Measurements from ENCODE around the gene LRRC27.

LRRC27 gene

GRCh38 chr10:132393695-132394181 lies 61.7 kb downstream of the LRRC27 start:
- no peak for DNase-seq (ENCODE audit: low read depth, low spot score)
- H3K4me3 ChIP-seq (ENCODE audit: low read length): no peak overlapping the region

- DNase-seq (ENCODE audit: low read depth, low spot score): no peak
- no peak overlapping the region for H3K4me3 ChIP-seq (ENCODE audit: low read length)
These were observed 62.3 kb downstream of the LRRC27 start for GRCh38 chr10:132394201-132394811.

DNA sequence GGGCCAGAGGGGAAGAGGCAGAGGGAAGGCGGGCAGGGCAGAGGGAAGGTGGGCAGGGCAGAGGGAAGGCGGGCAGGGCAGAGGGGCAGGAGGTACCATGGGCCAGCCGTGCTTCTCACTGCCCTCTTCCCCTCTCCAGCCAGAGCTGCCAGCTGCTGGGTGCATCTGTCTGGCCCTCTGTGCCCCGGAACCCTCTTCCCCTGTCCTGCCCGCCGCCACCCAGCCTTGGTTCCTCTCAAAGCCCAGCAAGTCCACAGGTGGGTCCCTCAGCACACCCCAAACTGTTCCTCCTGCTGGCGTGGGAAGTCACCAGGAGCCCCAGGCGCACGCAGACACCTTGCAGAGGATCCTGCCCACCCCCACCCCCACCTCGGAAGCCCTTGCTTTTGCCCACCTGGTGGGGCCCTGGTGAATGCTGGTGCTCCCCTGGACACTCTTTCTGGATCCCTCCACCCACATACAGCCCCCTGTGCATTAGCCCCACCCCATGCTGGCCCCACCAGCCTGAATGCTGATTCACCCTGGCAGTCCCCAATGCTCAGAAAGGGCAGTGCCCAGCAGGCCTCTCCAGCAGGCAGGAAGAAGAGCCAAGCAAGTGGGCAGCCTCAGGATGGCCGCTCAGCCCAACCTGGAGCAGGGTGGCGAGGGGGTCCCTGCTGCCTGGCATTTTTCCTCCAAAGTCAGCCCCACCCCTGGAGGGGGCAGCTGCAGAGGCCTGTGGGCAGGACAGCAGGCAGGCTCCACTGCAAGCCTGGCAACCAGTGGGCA lies 63.1 kb downstream of the LRRC27 start:
- DNase-seq (ENCODE audit: low read depth, low spot score): no peak
- H3K4me3 ChIP-seq (ENCODE audit: low read length): no peak overlapping the region

DNA sequence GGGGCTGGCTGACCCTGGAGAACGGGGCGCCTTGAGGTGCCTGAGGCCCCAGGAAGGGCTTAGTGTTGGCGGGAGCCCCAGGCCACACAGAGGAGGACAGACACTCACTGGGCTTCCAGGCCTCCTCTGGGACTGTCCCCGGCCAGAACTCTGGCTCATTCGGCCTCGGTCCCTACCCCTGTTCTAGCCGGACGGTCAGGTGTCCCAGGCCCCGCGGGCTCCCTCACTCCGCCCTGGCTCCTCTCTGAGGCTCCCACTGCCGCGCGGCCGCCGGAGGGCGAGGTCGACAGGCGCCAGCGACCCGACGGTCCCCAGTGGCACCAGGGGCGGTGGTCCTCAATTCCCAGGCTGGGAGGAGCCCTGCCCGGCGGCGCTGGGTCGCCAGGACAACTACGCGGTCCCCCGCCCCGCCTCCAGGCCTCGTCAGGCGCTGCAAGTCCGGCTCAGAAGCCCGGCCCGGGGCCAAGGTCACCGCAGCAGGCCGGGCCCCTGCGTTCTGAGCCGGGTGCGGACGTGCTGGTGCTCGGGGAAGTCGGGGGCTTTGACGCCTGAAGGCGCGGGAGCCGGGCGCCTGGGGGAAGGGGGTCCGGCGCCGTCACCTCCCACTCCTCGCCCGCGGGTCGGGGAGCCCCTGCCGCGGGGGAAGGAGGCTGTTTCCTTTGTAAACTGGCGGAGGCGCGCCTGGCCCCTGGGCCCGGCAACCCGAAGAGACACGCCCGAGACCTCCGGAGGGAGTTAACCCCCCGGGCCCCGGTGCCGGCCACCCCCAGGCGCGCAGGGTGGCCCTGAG lies 63.9 kb downstream of the LRRC27 start:
- H3K4me3 ChIP-seq (ENCODE audit: low read length): peak overlapping the region; percentile 38
- DNase-seq (ENCODE audit: low read depth, low spot score): no peak

GRCh38 chr10:132396494-132397035 lies 64.6 kb downstream of the LRRC27 start:
- no peak for DNase-seq (ENCODE audit: low read depth, low spot score)
- H3K4me3 ChIP-seq (ENCODE audit: low read length): peak overlapping the region; percentile 38

GRCh38 chr10:132397036-132397541 lies 65.1 kb downstream of the LRRC27 start, which contains the start of gene PWWP2B:
Gene PWWP2B, plus strand, starts transcription at chr10:132397200. Its CDS starts 27 bp downstream, at chr10:132397227.
- DNase-seq (ENCODE audit: low read depth, low spot score): no peak

GRCh38 chr10:132397671-132398565 lies 65.9 kb downstream of the LRRC27 start:
- peak overlapping the region; percentile 65 for H3K4me3 ChIP-seq (ENCODE audit: low read length)
- peak; percentile 17 for DNase-seq (ENCODE audit: low read depth, low spot score)

More at GRCh38 chr10:132397036-132397541, 65.1 kb downstream of the LRRC27 start, which contains the start of gene PWWP2B:
- H3K4me3 ChIP-seq (ENCODE audit: low read length): peak within 1 kb of the TSS; percentile 65

GRCh38 chr10:132398566-132398991 lies 66.6 kb downstream of the LRRC27 start:
- no peak for DNase-seq (ENCODE audit: low read depth, low spot score)
- no peak overlapping the region for H3K4me3 ChIP-seq (ENCODE audit: low read length)

GRCh38 chr10:132399117-132400035 lies 67.4 kb downstream of the LRRC27 start:
- DNase-seq (ENCODE audit: low read depth, low spot score): no peak
- no peak overlapping the region for H3K4me3 ChIP-seq (ENCODE audit: low read length)

- no peak overlapping the region for H3K4me3 ChIP-seq (ENCODE audit: low read length)
- no peak for DNase-seq (ENCODE audit: low read depth, low spot score)
These were observed 68.1 kb downstream of the LRRC27 start for GRCh38 chr10:132400041-132400546.

DNA sequence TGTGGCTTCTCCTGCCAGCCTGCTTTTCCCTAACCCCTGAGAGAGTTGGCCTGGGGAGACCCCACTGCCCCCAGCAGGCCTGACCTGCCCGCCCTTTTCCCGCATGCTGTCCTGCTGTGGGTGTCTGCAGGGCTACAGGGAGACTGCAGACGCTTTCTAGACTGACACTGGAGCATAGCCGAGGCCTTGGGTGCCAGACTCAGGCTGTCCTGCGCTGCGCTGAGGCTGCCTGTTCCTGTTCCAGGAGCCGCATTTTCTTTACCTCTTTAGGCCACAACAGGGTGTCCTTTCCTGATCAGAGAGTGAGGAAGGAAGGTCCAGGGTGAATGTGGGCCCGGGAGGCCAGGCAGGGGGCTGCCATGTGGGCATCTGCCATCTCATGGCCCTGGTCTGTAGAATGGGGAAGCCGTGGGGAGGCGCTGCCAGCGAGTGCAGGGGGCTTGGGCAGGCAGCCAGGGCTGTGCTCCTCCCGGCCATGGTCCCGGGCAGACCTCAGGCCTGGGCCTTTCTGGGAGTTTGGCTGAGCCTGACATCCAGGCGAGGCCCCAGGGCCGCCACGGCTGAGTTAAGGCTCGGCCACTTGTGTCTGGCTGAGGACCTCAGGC lies 68.7 kb downstream of the LRRC27 start:
- no peak for DNase-seq (ENCODE audit: low read depth, low spot score)
- H3K4me3 ChIP-seq (ENCODE audit: low read length): no peak overlapping the region

GRCh38 chr10:132401401-132402118 lies 69.6 kb downstream of the LRRC27 start:
- no peak for DNase-seq (ENCODE audit: low read depth, low spot score)
- H3K4me3 ChIP-seq (ENCODE audit: low read length): no peak overlapping the region

DNA sequence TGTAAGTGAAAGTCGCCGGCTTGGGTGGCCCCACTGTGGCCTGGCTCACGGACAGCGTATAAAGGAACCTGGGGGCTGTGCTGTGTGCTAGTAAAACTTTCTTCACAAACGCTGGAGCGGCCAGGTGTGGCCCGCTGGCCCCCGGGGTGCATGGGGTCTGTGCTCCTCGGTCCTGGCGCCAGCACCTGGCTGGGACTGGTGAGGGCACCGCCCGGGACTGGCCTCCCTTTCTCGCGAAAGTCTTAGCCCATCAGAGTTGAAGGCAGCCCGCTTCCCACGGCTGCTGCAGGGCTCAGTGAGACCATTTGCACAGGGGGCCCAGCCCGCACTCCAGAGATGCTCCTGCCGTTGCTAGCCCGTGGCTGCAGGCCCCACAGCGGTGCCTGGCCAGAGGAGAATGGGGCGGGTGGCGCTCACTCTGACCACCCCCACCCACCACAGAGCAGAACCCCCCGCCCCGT lies 70.8 kb downstream of the LRRC27 start:
- no peak for DNase-seq (ENCODE audit: low read depth, low spot score)
- H3K4me3 ChIP-seq (ENCODE audit: low read length): no peak overlapping the region

- no peak for DNase-seq (ENCODE audit: low read depth, low spot score)
- no peak overlapping the region for H3K4me3 ChIP-seq (ENCODE audit: low read length)
These were observed 71.6 kb downstream of the LRRC27 start for GRCh38 chr10:132403511-132404168.

- no peak overlapping the region for H3K4me3 ChIP-seq (ENCODE audit: low read length)
- no peak for DNase-seq (ENCODE audit: low read depth, low spot score)
These were observed 72.3 kb downstream of the LRRC27 start for GRCh38 chr10:132404169-132404880.

All from Jurkat, Clone E6-1 (cell line).